ENCODE results near the gene CAMSAP3. TPM values are rescaled to one million over a fixed set of nuclear protein-coding genes. Genes with fewer than 3 reads are reported as not detected.

Gene CAMSAP3
- total and polyA plus RNA-seq, 2 donors from 2014 or later: 18.5 to 19.3 TPM

DNA sequence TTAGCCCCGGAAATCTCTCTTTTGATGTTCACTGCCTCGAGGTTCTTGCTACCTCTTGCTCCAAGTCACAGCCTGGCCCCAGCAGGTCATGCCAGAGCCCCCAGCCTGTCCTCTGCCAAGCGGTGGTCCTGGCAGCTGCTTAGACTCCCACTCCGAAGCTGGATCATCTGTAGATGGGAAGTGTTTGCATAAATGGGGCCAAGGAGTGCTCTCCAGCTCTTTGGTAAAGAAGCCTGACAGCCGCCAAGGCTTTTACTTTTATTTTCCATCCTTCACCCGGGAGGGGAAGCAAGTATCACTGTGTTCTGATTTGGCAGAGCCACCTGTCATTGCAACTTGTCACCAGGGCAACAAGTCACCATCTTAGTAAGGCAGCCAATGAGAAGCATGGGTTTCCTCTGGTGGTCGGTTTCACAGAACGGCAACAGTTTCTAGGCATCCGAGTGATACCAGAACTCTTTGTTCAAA is 62.6 kb downstream of the CAMSAP3 start:
- no peak overlapping the region for H3K4me3 ChIP-seq (ENCODE audit: low read length in 3 of 3)
- FAIRE-seq: no peak
- peak in 1 of 5 donors; percentile 33 for DNase-seq

DNA sequence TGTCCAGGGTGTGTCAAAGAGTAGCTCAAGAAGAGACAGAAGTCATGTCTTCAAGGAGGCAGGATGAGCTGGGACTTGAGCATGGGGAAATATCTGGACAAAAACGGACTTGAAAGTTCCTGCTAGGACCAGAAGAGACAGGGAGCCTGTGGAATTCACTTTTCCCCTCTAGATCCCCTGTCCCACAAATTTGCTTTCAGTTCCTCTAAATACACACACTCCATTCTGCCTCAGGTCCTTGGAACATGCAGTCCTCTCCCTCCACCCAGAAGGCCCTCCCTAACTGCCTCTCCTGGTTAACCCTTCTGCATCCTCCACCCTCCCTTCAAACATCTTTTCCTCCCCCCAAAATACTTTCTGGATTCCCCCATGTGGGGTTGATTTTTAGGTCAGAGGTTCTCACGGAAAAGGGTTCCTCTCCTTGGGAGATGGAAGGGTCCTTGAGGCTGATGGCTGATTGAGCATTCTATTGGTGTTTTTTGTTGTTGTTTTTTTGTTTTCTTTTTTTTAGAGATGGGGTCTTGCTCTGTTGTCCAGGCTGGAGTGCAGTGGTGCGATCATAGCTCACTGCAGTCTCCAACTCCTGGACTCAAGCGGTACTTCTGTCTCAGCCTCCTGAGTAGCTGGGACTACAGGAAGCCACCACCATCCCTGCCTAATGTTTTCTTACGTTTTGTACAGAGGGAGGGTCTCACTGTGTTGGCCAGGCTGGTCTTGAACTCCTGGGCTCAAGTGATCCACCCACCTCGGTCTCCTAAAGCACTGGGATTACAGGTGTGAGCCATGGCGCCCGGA is 66.3 kb downstream of the CAMSAP3 start:
- no peak for DNase-seq
- no peak overlapping the region for H3K27ac ChIP-seq (ENCODE audit: low read depth in 2 of 2, low read length in 2 of 2)
- intact Hi-C loops (cut with DNase I): no loop called here
- H3K9ac ChIP-seq (ENCODE audit: low read length in 3 of 3): no peak overlapping the region
- no peaks in the 10 kb centered on the region for H3K4me1 ChIP-seq (ENCODE audit: control insufficient read depth in 2 of 3, insufficient read depth in 2 of 3, low read depth in 1 of 3, low read length in 3 of 3)
- H3K27me3 ChIP-seq (ENCODE audit: control insufficient read depth, insufficient read depth, low read length): no peaks in the 10 kb centered on the region
- FAIRE-seq: no peak
- H3K36me3 ChIP-seq (ENCODE audit: control insufficient read depth in 2 of 3, insufficient read depth in 3 of 3, low read length in 3 of 3): no peaks in the 10 kb centered on the region
- no peaks in the 10 kb centered on the region for H3K9me3 ChIP-seq (ENCODE audit: control insufficient read depth in 2 of 3, insufficient read depth in 1 of 3, low read length in 3 of 3)
- H3K4me3 ChIP-seq (ENCODE audit: low read length in 3 of 3): no peak overlapping the region
- TF ChIP-seq, protein P1, sequence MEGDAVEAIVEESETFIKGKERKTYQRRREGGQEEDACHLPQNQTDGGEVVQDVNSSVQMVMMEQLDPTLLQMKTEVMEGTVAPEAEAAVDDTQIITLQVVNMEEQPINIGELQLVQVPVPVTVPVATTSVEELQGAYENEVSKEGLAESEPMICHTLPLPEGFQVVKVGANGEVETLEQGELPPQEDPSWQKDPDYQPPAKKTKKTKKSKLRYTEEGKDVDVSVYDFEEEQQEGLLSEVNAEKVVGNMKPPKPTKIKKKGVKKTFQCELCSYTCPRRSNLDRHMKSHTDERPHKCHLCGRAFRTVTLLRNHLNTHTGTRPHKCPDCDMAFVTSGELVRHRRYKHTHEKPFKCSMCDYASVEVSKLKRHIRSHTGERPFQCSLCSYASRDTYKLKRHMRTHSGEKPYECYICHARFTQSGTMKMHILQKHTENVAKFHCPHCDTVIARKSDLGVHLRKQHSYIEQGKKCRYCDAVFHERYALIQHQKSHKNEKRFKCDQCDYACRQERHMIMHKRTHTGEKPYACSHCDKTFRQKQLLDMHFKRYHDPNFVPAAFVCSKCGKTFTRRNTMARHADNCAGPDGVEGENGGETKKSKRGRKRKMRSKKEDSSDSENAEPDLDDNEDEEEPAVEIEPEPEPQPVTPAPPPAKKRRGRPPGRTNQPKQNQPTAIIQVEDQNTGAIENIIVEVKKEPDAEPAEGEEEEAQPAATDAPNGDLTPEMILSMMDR (IDR thresholded peaks at IDR 0.05; ENCODE audit: borderline replicate concordance, extremely low read depth, insufficient read depth): no peak

More for the DNA sequence above, 62.6 kb downstream of the CAMSAP3 start:
- Histone ChIP-seq H3K36me3 (ENCODE audit: control insufficient read depth in 2 of 3, insufficient read depth in 3 of 3, low read length in 3 of 3) (no peaks in the 10 kb centered on the region), H3K4me1 (ENCODE audit: control insufficient read depth in 2 of 3, insufficient read depth in 2 of 3, low read depth in 1 of 3, low read length in 3 of 3) (no peaks in the 10 kb centered on the region), H3K9me3 (ENCODE audit: control insufficient read depth in 2 of 3, insufficient read depth in 1 of 3, low read length in 3 of 3) (no peaks in the 10 kb centered on the region), H3K27me3 (ENCODE audit: control insufficient read depth, insufficient read depth, low read length) (no peaks in the 10 kb centered on the region), H3K27ac (ENCODE audit: low read depth in 2 of 2, low read length in 2 of 2) (no peak overlapping the region), H3K9ac (ENCODE audit: low read length in 3 of 3) (no peak overlapping the region)
- TF ChIP-seq, protein P1 (IDR thresholded peaks at IDR 0.05; ENCODE audit: borderline replicate concordance, extremely low read depth, insufficient read depth): no peak
- intact Hi-C loops (cut with DNase I): no loop called here

DNA sequence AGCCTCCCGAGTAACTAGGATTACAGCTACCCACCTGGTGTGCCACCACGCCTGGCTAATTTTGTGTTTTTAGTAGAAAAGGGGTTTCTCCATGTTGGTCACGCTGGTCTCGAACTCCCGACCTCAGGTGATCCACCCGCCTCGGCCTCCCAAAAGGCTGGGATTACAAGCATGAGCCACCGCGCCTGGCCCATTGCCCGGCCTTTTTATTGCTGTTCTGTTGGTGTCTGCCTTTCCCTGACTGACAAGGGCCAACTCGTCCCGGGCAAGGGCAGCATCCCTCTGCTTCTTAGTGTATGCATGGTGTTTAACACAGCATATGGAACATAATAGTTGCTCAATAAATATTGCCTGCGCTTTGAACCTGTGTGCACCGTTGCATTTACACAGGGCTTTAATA is 67.0 kb downstream of the CAMSAP3 start:
- no peak overlapping the region for H3K9ac ChIP-seq (ENCODE audit: low read length in 3 of 3)
- H3K27me3 ChIP-seq (ENCODE audit: control insufficient read depth, insufficient read depth, low read length): no peaks in the 10 kb centered on the region
- H3K4me3 ChIP-seq (ENCODE audit: low read length in 3 of 3): no peak overlapping the region
- no peaks in the 10 kb centered on the region for H3K9me3 ChIP-seq (ENCODE audit: control insufficient read depth in 2 of 3, insufficient read depth in 1 of 3, low read length in 3 of 3)
- intact Hi-C loops (cut with DNase I): no loop called here
- no peak for DNase-seq
- TF ChIP-seq, protein P1 (IDR thresholded peaks at IDR 0.05; ENCODE audit: borderline replicate concordance, extremely low read depth, insufficient read depth): no peak
- H3K4me1 ChIP-seq (ENCODE audit: control insufficient read depth in 2 of 3, insufficient read depth in 2 of 3, low read depth in 1 of 3, low read length in 3 of 3): no peaks in the 10 kb centered on the region
- no peak for FAIRE-seq
- no peaks in the 10 kb centered on the region for H3K36me3 ChIP-seq (ENCODE audit: control insufficient read depth in 2 of 3, insufficient read depth in 3 of 3, low read length in 3 of 3)
- no peak overlapping the region for H3K27ac ChIP-seq (ENCODE audit: low read depth in 2 of 2, low read length in 2 of 2)
